ENCODE results near the gene BUB1. TPM values are rescaled to one million over a fixed set of nuclear protein-coding genes. Genes with fewer than 3 reads are reported as not detected.
"Not testable (repeated sequence)": the region's sequence is repeated elsewhere in the genome, so short reads cannot be mapped to it uniquely, and the experiment has no call there.

Gene BUB1
- total RNA-seq, 1 donor from 2014 or later, result 4.8 TPM

DNA sequence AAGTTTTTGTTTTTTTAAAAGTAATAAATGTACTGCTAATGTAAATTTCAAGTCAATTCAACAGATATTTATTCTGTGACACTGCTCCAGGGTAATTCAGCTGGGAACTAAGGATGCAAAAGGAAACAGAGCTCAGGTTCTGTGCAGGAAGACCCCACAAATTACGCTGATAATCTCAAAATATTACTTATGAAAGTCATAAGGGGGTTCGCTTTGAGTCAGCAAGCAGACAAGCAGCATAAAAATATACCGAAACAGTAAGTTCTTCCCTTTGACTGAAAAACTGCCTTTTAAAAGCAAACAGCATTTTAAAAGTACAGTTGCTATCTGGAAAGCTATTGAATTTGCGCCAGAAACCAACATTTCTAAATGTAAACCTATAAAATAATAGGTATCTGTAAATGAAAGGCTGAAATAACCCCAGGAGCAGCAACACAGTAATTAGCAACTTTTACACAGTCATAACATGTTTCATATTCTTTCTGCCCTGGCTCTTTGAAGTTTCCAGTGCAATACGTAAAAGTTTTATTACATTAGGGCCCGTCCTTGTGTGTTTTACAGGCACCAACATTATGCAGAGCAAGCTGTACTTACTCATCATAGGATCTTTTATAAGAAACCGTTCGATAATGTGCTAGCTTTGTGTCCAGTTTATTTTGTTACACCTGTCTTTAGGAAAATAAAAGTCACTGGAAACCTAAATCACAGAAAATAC is 68.9 kb downstream of the BUB1 start:
- intact Hi-C loops (cut with DNase I); ATAC-seq; H3K4me1 ChIP-seq; H3K9me3 ChIP-seq; DNase-seq; H3K36me3 ChIP-seq; H3K27ac ChIP-seq; H3K27me3 ChIP-seq (ENCODE audit: low read depth); H3K4me3 ChIP-seq: not testable (repeated sequence)

DNA sequence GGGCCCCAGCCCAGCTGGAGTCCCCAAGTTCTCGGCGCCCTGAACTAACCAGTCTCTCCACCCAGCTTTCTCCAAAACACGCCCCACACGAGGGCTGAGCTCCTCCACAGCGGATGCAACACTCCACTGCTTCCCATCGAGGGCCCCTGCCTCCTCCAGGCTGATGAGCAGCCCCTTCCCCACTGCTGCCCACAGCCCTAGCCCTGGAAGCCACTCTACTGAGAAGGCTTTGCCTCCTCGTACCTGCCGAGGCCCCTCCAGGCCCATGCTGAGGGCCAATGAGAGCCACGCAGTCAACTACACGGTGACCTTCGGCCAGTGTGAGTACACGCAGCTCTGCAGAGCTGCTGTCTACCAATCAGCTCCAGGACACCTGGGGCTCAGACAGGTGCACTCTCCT is 72.8 kb downstream of the BUB1 start:
- DNase-seq, result peak; percentile 24
- H3K36me3 ChIP-seq; H3K4me1 ChIP-seq; H3K4me3 ChIP-seq; ATAC-seq; H3K9me3 ChIP-seq; H3K27me3 ChIP-seq (ENCODE audit: low read depth); intact Hi-C loops (cut with DNase I); H3K27ac ChIP-seq: not testable (repeated sequence)

- intact Hi-C loops (cut with DNase I), result not testable (repeated sequence)
- ATAC-seq, result peak in 1 of 2 donors; percentile 9
Observed at GRCh38 chr2:110603917-110604591, 73.8 kb downstream of the BUB1 start.

GRCh38 chr2:110602139-110602538 is 75.7 kb downstream of the BUB1 start:
- H3K4me1 ChIP-seq; H3K27ac ChIP-seq; H3K27me3 ChIP-seq (ENCODE audit: low read depth); DNase-seq; H3K9me3 ChIP-seq; H3K4me3 ChIP-seq; ATAC-seq; H3K36me3 ChIP-seq; intact Hi-C loops (cut with DNase I): not testable (repeated sequence)

More at GRCh38 chr2:110603917-110604591, 73.8 kb downstream of the BUB1 start:
- H3K27me3 ChIP-seq (ENCODE audit: low read depth); H3K4me1 ChIP-seq; H3K36me3 ChIP-seq; H3K9me3 ChIP-seq; DNase-seq; H3K27ac ChIP-seq; H3K4me3 ChIP-seq: not testable (repeated sequence)

- H3K9me3 ChIP-seq; H3K27me3 ChIP-seq (ENCODE audit: low read depth); H3K4me3 ChIP-seq; H3K27ac ChIP-seq; intact Hi-C loops (cut with DNase I); H3K4me1 ChIP-seq; ATAC-seq; DNase-seq; H3K36me3 ChIP-seq: not testable (repeated sequence)
Observed at GRCh38 chr2:110591973-110592372, 85.9 kb downstream of the BUB1 start.

DNA sequence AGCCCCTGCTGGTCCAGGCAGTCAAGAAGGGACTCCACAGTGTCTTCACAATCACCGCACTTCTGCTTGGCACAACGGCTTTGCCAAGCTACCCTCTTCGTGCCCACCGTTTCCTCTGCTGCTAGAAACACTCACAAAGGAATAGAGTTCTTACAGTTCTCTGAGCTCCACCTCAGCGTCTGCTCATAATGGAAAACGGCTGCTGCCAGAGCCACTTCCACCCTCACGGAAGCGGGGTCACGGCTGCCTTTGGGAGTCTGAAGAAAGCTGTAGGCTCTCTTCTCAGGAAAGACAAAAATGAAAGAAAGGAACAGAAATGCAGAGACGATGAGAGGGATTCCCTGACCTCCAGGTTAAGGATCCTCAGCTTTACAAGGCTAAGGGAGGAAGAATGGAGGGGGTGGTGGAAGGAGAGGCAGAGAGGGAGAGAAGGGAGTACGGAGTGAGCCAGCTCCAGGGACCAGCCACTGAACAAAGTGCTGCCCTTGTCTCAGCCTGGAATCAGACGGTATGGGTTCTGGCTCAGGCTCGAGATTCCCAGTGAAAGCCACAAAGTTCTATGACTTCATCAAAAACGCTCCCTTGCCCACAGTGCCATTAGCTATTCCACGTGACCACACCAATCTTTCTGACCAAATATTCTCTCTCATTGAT is 88.1 kb downstream of the BUB1 start:
- ATAC-seq; H3K4me3 ChIP-seq; DNase-seq; intact Hi-C loops (cut with DNase I); H3K27me3 ChIP-seq (ENCODE audit: low read depth); H3K4me1 ChIP-seq; H3K36me3 ChIP-seq; H3K9me3 ChIP-seq; H3K27ac ChIP-seq: not testable (repeated sequence)

DNA sequence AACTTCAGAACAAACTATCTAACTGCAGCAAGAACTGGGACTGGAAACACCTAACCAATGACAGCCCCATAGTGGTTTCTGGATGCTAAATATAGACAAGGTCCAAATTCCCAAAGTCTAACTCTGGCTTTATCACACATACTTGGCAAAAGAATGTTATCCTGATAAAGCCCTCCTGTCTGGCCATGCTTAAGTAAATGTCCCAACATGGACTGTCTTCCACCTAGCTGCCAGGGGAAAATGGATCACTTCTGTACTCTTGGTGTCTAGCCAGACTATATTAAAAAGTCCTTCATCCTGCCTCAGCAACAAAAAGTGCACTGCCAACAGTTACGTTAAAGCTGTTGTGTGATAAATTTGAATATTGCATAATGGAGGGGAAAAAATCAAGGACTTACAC is 89.3 kb downstream of the BUB1 start:
- H3K27ac ChIP-seq; H3K4me3 ChIP-seq; H3K27me3 ChIP-seq (ENCODE audit: low read depth); DNase-seq; H3K4me1 ChIP-seq; ATAC-seq; intact Hi-C loops (cut with DNase I); H3K36me3 ChIP-seq; H3K9me3 ChIP-seq: not testable (repeated sequence)

Other genes with a start within 250 kb of the BUB1 start
- gene LIMS4, start 205.2 kb downstream of the BUB1 start, total RNA-seq, result 1.1 TPM
- 23.9 TPM for gene RGPD6, start 100.8 kb downstream of the BUB1 start, total RNA-seq
- 38.5 TPM for gene ACOXL, start 54.5 kb upstream of the BUB1 start, total RNA-seq